Spleen (tissue), 7 donors: ENCODE results near the gene TP73.

Source experiments
- POLR2AphosphoS5 ChIP-seq, 3 donors: sonication (generic); formaldehyde crosslinking; IDR thresholded peaks; one replicate each; pipeline ENCODE4 v1.5.1; 2017; ENCODE audit warnings: antibody characterized with exemption in 3 of 3
- TF ChIP-seq, protein P1 (sequence below), 11 experiments: fragments of 200-600 bp in 7 of 11; fragments of 450-650 bp in 4 of 11; sonication (generic) in 4 of 11; IDR thresholded peaks in 8 of 11; conservative IDR thresholded peaks in 3 of 11; 1 replicate in 7 of 11; 2 replicates in 4 of 11; pipeline versions ENCODE4 v1.4.0 to v1.8.0; 2016 to 2021; ENCODE audit warnings: antibody characterized with exemption in 11 of 11, inconsistent platforms in 4 of 11, mild to moderate bottlenecking in 1 of 11
- donor health status: DM: no; HTN: no; CAD: no; lungs with moderate emphysema.
- donor health status: DM: no; HTN: no; CAD: no.
- donor health status: DM: no; HTN: no; CAD: no.

- TF ChIP-seq, protein P1, sequence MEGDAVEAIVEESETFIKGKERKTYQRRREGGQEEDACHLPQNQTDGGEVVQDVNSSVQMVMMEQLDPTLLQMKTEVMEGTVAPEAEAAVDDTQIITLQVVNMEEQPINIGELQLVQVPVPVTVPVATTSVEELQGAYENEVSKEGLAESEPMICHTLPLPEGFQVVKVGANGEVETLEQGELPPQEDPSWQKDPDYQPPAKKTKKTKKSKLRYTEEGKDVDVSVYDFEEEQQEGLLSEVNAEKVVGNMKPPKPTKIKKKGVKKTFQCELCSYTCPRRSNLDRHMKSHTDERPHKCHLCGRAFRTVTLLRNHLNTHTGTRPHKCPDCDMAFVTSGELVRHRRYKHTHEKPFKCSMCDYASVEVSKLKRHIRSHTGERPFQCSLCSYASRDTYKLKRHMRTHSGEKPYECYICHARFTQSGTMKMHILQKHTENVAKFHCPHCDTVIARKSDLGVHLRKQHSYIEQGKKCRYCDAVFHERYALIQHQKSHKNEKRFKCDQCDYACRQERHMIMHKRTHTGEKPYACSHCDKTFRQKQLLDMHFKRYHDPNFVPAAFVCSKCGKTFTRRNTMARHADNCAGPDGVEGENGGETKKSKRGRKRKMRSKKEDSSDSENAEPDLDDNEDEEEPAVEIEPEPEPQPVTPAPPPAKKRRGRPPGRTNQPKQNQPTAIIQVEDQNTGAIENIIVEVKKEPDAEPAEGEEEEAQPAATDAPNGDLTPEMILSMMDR (IDR thresholded peaks at IDR 0.05 in 8 of 11, conservative IDR thresholded peaks at IDR 0.05 in 3 of 11): no peak
- no peak for TF ChIP-seq POLR2AphosphoS5 (IDR thresholded peaks at IDR 0.05)
Observed at GRCh38 chr1:3753656-3754454, 101.5 kb downstream of the TP73 start.
